ENCODE measurements around the gene TSPYL6. TPM values are rescaled to one million over a fixed set of nuclear protein-coding genes. Genes with fewer than 3 reads are reported as not detected.

The TSPYL6 gene
- total and polyA plus RNA-seq, 2 donors (not counting 3 experiments of a cell fraction or from before 2014, with no cell fraction given): 0.03 TPM; not detected in 1

DNA sequence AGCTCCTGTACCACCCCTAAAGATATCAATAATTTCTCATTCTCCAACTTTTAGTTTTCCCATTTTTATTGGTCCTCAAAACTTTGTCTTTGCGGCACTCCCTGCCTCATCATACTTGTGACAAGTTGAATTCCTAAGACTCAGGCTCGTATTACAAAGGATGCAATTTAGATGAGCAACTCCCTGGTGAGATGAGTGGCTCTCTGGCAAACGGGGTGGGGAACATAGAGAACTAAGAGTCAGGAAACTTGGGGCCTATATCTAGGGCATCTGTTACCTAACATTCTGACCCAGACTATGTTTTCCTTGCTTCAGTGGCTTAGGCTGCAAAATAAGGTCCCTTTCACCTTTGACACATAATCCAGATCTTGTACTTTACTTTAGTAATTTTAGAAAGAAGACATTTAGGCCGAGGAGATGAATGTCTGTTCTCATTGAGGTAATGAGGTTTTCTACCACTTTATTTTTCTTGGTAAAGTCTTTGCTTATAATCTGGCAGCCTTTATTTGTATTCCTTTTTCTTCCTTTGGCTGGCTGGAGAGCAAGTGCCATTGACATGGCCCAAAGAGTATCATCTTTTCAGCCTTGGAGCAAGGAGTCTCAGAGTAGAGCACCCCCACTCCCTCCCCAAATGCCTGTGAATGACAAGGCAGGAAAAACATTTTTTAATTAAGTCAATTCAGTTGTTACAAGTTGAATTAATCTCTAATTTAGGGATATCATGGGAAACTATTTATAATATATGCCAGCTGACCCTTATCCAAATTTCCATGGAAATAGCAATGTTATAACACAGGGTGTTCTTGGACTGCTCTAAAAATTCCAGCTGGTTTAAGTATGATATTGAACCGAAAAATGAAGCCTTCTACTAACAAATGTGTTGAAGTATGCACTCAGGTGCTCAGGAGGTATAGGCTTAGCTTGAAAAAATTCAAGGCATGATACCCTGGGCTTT lies 15.2 kb downstream of the TSPYL6 start:
- Histone ChIP-seq H3K9me3 (replicated peaks; ENCODE audit: control insufficient read depth, insufficient read depth, low read length) (no peaks in the 10 kb centered on the region), H3K4me3 (replicated peaks in 1 of 3; ENCODE audit: insufficient read depth in 1 of 3, low read depth in 1 of 3, low read length in 3 of 3) (no peak overlapping the region), H3K9me1 (replicated peaks; ENCODE audit: control insufficient read depth, extremely low read depth, insufficient read depth, low read length) (no peaks in the 10 kb centered on the region), H3K4me2 (ENCODE audit: insufficient read depth, low read length) (no peak overlapping the region), H3K4me1 (ENCODE audit: control insufficient read depth, extremely low read depth, insufficient read depth, low read length) (no peaks in the 10 kb centered on the region), H3K27ac (ENCODE audit: insufficient read depth, low read depth, low read length) (no peak overlapping the region), H4K20me1 (replicated peaks; ENCODE audit: control insufficient read depth, extremely low read depth, insufficient read depth, low read length) (no peaks in the 10 kb centered on the region), H3K9ac (replicated peaks; ENCODE audit: extremely low read depth, insufficient read depth, low read length) (no peak overlapping the region), H2AFZ (ENCODE audit: low read depth, low read length) (no peak overlapping the region), H3K36me3 (ENCODE audit: control insufficient read depth in 2 of 2, extremely low read depth in 1 of 2, insufficient read depth in 2 of 2, low read length in 2 of 2) (no peaks in the 10 kb centered on the region), H3K27me3 (ENCODE audit: control insufficient read depth in 2 of 2, insufficient read depth in 2 of 2, low read length in 2 of 2) (no peaks in the 10 kb centered on the region), H3K79me2 (ENCODE audit: control insufficient read depth, insufficient read depth, low read length) (no peaks in the 10 kb centered on the region)
- intact Hi-C loops (cut with micrococcal nuclease) (no loop called here), dilution Hi-C loops (cut with MboI; ENCODE audit: extremely low pct_ligation_motif_present, low sequenced_read_pairs) (no loop called here)
- TF ChIP-seq GATA2 (IDR thresholded peaks at IDR 0.05; ENCODE audit: insufficient read depth, insufficient read length, low read depth, low read length): no peak
- TF ChIP-seq MYC (IDR thresholded peaks at IDR 0.05; ENCODE audit: low read depth, low read length): no peak
- TF ChIP-seq, protein P1, sequence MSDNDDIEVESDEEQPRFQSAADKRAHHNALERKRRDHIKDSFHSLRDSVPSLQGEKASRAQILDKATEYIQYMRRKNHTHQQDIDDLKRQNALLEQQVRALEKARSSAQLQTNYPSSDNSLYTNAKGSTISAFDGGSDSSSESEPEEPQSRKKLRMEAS (IDR thresholded peaks at IDR 0.05; ENCODE audit: insufficient read depth, insufficient read length): no peak
- no peak for TF ChIP-seq POLR2A (IDR thresholded peaks at IDR 0.05; ENCODE audit: low read depth, low read length)
- TF ChIP-seq JUN (IDR thresholded peaks at IDR 0.05; ENCODE audit: borderline replicate concordance, insufficient read depth, insufficient read length, low read depth): no peak
- TF ChIP-seq, protein P2, sequence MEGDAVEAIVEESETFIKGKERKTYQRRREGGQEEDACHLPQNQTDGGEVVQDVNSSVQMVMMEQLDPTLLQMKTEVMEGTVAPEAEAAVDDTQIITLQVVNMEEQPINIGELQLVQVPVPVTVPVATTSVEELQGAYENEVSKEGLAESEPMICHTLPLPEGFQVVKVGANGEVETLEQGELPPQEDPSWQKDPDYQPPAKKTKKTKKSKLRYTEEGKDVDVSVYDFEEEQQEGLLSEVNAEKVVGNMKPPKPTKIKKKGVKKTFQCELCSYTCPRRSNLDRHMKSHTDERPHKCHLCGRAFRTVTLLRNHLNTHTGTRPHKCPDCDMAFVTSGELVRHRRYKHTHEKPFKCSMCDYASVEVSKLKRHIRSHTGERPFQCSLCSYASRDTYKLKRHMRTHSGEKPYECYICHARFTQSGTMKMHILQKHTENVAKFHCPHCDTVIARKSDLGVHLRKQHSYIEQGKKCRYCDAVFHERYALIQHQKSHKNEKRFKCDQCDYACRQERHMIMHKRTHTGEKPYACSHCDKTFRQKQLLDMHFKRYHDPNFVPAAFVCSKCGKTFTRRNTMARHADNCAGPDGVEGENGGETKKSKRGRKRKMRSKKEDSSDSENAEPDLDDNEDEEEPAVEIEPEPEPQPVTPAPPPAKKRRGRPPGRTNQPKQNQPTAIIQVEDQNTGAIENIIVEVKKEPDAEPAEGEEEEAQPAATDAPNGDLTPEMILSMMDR (IDR thresholded peaks at IDR 0.05; ENCODE audit: extremely low read depth in 1 of 2, insufficient read depth in 1 of 2, low read depth in 1 of 2, low read length in 2 of 2): no peak
- no peak for TF ChIP-seq EZH2 (IDR thresholded peaks at IDR 0.05; ENCODE audit: borderline replicate concordance, low read depth, low read length, severe bottlenecking)
- no peak for TF ChIP-seq FOS (IDR thresholded peaks at IDR 0.05; ENCODE audit: borderline replicate concordance, insufficient read depth, low read length)
- TF ChIP-seq POLR2AphosphoS5 (IDR thresholded peaks at IDR 0.05; ENCODE audit: insufficient read depth, low read depth, low read length): no peak
- POLR2A ChIA-PET: no interaction called here
- DNase-seq (ENCODE audit: low read depth, low spot score) (no peak), FAIRE-seq (no peak)
- BruUV-seq (replicated peaks): no TSS peak
- CTCF ChIA-PET: interaction anchor here (1.1 kb wide), 1 partner anchor 10 kb away, joined by 4 read pairs; no protein-coding TSS in a partner anchor
